ENCODE measurements around the gene ADAMTS4. TPM values are rescaled to one million over a fixed set of nuclear protein-coding genes. Genes with fewer than 3 reads are reported as not detected.
A peak's percentile ranks its signal among the peaks of the same experiment; 100 is the strongest.

The ADAMTS4 gene
- total and polyA plus RNA-seq, 9 of the 15 experiments (the other 6 are each of a cell fraction or from before 2014, with no cell fraction given) = 0.07 to 3.7 (median 0.41) TPM

DNA sequence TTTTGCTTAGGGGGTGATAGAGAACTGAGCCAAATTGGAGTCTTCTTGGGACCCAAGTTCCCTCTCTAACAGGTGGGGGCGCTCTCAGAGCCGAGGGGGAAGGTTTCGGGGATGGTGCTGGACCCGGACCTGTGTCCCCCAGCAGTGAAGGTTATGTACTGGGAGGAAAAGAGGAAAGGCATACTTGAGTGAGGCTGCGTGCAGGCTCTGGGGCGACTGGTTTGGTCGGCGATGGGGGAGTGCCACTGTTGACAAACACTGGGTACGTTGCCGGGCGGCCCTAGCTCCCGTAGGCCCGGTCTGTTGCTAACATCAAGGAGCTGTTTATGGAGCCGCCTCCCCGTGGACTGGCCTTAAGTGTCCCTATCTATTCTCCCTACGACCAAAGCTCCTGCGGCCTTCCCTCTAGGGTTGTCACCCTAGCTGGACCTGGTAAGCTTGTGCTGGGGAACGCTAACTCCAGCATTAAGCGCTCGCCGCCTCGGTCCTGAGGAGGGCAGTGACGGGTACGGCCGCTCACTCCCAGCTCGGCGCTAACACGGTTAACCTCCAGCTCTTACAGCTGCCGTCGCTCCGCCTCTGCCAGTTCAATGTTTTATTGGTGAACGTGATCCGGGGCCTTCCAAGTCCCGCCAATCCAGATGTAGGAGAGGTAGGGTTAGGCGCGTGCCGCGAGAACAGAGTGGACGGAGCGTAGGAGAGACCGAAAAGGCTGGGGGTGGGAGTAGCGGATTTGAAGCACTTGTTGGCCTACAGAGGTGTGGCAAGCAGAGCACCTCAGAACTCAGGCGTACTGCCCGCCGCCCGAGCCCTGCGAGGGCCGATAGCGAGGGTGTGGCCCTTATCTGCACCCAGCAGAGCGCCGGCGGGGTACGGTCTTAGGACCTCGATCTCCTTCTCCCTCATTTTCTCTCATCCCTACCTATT, 32.8 kb downstream of the ADAMTS4 start, which contains the start of gene PPOX (continued):
- TF ChIP-seq, protein P1, sequence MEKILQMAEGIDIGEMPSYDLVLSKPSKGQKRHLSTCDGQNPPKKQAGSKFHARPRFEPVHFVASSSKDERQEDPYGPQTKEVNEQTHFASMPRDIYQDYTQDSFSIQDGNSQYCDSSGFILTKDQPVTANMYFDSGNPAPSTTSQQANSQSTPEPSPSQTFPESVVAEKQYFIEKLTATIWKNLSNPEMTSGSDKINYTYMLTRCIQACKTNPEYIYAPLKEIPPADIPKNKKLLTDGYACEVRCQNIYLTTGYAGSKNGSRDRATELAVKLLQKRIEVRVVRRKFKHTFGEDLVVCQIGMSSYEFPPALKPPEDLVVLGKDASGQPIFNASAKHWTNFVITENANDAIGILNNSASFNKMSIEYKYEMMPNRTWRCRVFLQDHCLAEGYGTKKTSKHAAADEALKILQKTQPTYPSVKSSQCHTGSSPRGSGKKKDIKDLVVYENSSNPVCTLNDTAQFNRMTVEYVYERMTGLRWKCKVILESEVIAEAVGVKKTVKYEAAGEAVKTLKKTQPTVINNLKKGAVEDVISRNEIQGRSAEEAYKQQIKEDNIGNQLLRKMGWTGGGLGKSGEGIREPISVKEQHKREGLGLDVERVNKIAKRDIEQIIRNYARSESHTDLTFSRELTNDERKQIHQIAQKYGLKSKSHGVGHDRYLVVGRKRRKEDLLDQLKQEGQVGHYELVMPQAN (IDR thresholded peaks at IDR 0.05; ENCODE audit: borderline replicate concordance) = peak; percentile 75; the same call in 1 of the 2 replicates
- TF ChIP-seq ZNF445 (CRISPR knock-in tag; IDR thresholded peaks at IDR 0.05; ENCODE audit: low read depth) (peak; percentile 57; the same call in 1 of the 2 replicates), ZNF584 (CRISPR knock-in tag; IDR thresholded peaks at IDR 0.05; ENCODE audit: low read depth) (no peak), ARHGAP35 (IDR thresholded peaks at IDR 0.05; ENCODE audit: partially characterized antibody) (no peak), TCF7 (IDR thresholded peaks at IDR 0.05; ENCODE audit: borderline replicate concordance) (peak; percentile 75), RB1 (IDR thresholded peaks at IDR 0.05; ENCODE audit: low read depth) (peak; percentile 57), ZNF124 (CRISPR knock-in tag; IDR thresholded peaks at IDR 0.05) (no peak), ZNF175 (CRISPR knock-in tag; IDR thresholded peaks at IDR 0.05; ENCODE audit: low read depth) (no peak), ZNF41 (CRISPR knock-in tag; conservative IDR thresholded peaks at IDR 0.05) (no peak), XRCC3 (IDR thresholded peaks at IDR 0.05) (no peak)
- TF ChIP-seq, protein P2, sequence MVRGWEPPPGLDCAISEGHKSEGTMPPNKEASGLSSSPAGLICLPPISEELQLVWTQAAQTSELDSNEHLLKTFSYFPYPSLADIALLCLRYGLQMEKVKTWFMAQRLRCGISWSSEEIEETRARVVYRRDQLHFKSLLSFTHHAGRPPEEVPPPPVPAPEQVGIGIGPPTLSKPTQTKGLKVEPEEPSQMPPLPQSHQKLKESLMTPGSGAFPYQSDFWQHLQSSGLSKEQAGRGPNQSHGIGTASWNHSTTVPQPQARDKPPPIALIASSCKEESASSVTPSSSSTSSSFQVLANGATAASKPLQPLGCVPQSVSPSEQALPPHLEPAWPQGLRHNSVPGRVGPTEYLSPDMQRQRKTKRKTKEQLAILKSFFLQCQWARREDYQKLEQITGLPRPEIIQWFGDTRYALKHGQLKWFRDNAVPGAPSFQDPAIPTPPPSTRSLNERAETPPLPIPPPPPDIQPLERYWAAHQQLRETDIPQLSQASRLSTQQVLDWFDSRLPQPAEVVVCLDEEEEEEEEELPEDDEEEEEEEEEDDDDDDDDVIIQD (CRISPR knock-in tag; IDR thresholded peaks at IDR 0.05) = no peak
- TF ChIP-seq, protein P3, sequence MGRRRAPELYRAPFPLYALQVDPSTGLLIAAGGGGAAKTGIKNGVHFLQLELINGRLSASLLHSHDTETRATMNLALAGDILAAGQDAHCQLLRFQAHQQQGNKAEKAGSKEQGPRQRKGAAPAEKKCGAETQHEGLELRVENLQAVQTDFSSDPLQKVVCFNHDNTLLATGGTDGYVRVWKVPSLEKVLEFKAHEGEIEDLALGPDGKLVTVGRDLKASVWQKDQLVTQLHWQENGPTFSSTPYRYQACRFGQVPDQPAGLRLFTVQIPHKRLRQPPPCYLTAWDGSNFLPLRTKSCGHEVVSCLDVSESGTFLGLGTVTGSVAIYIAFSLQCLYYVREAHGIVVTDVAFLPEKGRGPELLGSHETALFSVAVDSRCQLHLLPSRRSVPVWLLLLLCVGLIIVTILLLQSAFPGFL (CRISPR knock-in tag; IDR thresholded peaks at IDR 0.05) = no peak
- TF ChIP-seq, protein P4, sequence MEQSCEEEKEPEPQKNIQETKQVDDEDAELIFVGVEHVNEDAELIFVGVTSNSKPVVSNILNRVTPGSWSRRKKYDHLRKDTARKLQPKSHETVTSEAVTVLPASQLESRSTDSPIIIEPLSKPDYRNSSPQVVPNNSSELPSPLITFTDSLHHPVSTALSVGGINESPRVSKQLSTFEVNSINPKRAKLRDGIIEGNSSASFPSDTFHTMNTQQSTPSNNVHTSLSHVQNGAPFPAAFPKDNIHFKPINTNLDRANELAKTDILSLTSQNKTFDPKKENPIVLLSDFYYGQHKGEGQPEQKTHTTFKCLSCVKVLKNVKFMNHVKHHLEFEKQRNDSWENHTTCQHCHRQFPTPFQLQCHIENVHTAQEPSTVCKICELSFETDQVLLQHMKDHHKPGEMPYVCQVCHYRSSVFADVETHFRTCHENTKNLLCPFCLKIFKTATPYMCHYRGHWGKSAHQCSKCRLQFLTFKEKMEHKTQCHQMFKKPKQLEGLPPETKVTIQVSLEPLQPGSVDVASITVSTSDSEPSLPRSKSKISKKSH (CRISPR knock-in tag; IDR thresholded peaks at IDR 0.05) = no peak
- TF ChIP-seq, protein P5, sequence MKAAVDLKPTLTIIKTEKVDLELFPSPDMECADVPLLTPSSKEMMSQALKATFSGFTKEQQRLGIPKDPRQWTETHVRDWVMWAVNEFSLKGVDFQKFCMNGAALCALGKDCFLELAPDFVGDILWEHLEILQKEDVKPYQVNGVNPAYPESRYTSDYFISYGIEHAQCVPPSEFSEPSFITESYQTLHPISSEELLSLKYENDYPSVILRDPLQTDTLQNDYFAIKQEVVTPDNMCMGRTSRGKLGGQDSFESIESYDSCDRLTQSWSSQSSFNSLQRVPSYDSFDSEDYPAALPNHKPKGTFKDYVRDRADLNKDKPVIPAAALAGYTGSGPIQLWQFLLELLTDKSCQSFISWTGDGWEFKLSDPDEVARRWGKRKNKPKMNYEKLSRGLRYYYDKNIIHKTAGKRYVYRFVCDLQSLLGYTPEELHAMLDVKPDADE (conservative IDR thresholded peaks at IDR 0.05; ENCODE audit: control insufficient read depth, low read depth, low read length) = peak; percentile 86
